BE2C (cell line): ENCODE results near the gene SLC4A5.
A peak's percentile ranks its signal among the peaks of the same experiment; 100 is the strongest.

Experiments
- DNase-seq: peaks from one replicate; pipeline ENCODE4 v3.0.0-alpha.2; 2020
- H3K27me3 ChIP-seq: fragments of 250-450 bp; sonication (Bioruptor Pico); 2 replicates; pipeline ENCODE4 v1.5.1; 2020; ENCODE audit warnings: mild to moderate bottlenecking
- H3K36me3 ChIP-seq: fragments of 250-450 bp; sonication (Bioruptor Pico); 2 replicates; pipeline ENCODE4 v1.5.1; 2020; ENCODE audit warnings: mild to moderate bottlenecking
- H3K4me1 ChIP-seq: fragments of 250-450 bp; sonication (Bioruptor Pico); 2 replicates; pipeline ENCODE4 v1.5.1; 2020
- H3K4me3 ChIP-seq: 2 replicates; pipeline ENCODE4 v1.5.1; 2011; ENCODE audit warnings: low read depth, low read length
- H3K9me3 ChIP-seq: fragments of 250-450 bp; sonication (Bioruptor Pico); 2 replicates; pipeline ENCODE4 v1.5.1; 2020
- CTCF ChIP-seq: IDR thresholded peaks from 2 replicates; pipeline ENCODE4 v1.5.1; 2012; ENCODE audit warnings: mild to moderate bottlenecking, low read depth, low read length

SLC4A5 gene

DNA sequence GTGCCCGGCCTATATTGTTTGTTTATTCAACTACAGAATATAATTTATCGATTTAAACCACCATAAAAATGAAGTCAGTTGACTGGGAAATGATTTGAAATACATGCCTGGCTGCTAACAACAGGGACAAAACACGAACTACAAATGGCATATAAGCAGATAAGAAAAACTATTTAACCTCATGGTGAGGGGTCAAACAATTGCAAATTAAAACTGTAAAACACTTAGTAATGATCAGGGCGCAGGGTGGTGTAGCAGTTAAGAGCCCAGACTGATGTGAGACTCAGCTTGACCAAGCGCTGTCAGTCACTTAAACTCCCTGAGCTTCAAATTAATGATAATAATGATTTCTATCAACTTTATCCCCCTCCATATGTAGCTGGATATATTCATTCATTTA, 138.1 kb downstream of the SLC4A5 start:
- no peak for DNase-seq
- Histone ChIP-seq H3K27me3 (no peaks in the 10 kb centered on the region), H3K36me3 (peaks cover 63% of the 10 kb centered on the region), H3K4me1 (no peaks in the 10 kb centered on the region), H3K4me3 (no peak overlapping the region), H3K9me3 (no peaks in the 10 kb centered on the region)
- TF ChIP-seq CTCF = no peak

DNA sequence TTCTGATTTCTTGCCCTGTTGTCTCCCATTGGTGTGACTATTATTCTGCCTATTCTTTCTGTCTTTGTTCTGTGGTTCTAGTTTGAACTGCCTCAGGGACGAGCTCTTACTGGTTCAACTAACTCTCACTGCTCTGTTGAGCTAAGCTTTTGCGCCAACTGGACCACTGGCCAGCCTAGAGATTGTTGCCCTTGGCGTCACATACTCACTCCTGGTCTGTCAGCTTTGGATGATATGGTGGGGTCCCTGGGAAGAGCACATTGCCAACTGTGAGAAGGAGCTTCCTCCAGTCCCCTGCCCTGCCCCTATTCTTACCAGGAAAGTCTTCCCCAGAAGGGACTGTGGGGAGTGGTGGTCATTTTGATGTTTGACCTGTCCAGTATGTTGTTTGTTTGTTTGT, 138.8 kb downstream of the SLC4A5 start:
- no peak for DNase-seq
- no peaks in the 10 kb centered on the region for H3K9me3 ChIP-seq
- peaks cover 56% of the 10 kb centered on the region for H3K36me3 ChIP-seq
- TF ChIP-seq CTCF = no peak
- H3K27me3 ChIP-seq = no peaks in the 10 kb centered on the region
- H3K4me1 ChIP-seq = no peaks in the 10 kb centered on the region
- no peak overlapping the region for H3K4me3 ChIP-seq

DNA sequence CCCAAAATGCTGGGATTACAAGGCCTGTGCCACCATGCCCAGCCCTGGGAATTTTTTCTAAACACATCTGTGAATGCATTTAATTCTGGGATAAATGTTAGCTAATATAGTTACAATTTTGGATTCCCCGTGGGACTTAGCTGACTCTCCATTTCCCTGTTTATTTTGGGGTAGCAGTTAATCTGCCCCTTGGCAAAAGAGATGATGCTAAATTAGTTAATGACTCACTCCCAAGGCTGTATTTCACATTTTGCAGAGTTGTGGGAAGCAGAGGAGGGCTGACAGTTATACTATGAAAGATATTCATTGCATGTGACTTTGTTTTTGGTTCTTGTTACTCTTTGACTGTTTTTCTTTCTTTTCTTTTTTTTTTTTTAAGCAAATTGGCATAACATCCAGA, 141.6 kb downstream of the SLC4A5 start:
- TF ChIP-seq CTCF = no peak
- H3K27me3 ChIP-seq = no peaks in the 10 kb centered on the region
- no peak overlapping the region for H3K4me3 ChIP-seq
- H3K4me1 ChIP-seq = no peaks in the 10 kb centered on the region
- peaks cover 32% of the 10 kb centered on the region for H3K36me3 ChIP-seq
- DNase-seq = no peak
- no peaks in the 10 kb centered on the region for H3K9me3 ChIP-seq

DNA sequence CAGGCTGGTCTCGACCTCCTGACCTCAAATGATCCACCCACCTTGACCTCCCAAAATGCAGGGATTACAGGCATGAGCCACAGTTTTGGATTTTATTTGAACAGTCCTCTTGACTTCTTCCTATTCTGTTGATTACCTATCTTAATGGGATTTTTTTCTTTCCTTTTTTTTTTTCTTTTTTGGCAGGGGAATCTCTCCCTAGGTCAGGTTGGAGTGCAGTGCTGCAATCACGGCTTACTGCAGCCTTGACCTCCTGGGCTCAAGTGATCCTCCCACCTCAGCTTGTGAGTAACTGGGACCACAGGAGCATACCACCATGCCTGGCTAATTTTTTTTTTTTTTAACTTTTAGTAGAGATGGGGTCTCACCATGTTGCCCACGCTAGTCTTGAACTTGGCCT, 142.0 kb downstream of the SLC4A5 start:
- Histone ChIP-seq H3K4me3 (peak overlapping the region; percentile 87; the same call in 1 of the 2 replicates), H3K36me3 (peaks cover 28% of the 10 kb centered on the region), H3K9me3 (no peaks in the 10 kb centered on the region), H3K27me3 (no peaks in the 10 kb centered on the region), H3K4me1 (no peaks in the 10 kb centered on the region)
- DNase-seq = no peak
- no peak for TF ChIP-seq CTCF

- Histone ChIP-seq H3K4me3 (peak overlapping the region; percentile 87), H3K9me3 (no peaks in the 10 kb centered on the region), H3K27me3 (no peaks in the 10 kb centered on the region), H3K4me1 (no peaks in the 10 kb centered on the region), H3K36me3 (peaks cover 15% of the 10 kb centered on the region)
- no peak for DNase-seq
- no peak for TF ChIP-seq CTCF
Measured at GRCh38 chr2:74199871-74200305, 143.3 kb downstream of the SLC4A5 start.

- Histone ChIP-seq H3K4me3 (peak overlapping the region; percentile 87), H3K4me1 (no peaks in the 10 kb centered on the region), H3K27me3 (no peaks in the 10 kb centered on the region), H3K9me3 (no peaks in the 10 kb centered on the region), H3K36me3 (peaks cover 10% of the 10 kb centered on the region; the same call in 1 of the 2 replicates)
- no peak for DNase-seq
- no peak for TF ChIP-seq CTCF
Measured at GRCh38 chr2:74199275-74199701, 143.9 kb downstream of the SLC4A5 start.
